ENCODE measurements around the gene G3BP2. TPM values are rescaled to one million over a fixed set of nuclear protein-coding genes. Genes with fewer than 3 reads are reported as not detected.

G3BP2 gene
- total and polyA plus RNA-seq, 11 donors: 13.0 to 126 (median 82.0) TPM

DNA sequence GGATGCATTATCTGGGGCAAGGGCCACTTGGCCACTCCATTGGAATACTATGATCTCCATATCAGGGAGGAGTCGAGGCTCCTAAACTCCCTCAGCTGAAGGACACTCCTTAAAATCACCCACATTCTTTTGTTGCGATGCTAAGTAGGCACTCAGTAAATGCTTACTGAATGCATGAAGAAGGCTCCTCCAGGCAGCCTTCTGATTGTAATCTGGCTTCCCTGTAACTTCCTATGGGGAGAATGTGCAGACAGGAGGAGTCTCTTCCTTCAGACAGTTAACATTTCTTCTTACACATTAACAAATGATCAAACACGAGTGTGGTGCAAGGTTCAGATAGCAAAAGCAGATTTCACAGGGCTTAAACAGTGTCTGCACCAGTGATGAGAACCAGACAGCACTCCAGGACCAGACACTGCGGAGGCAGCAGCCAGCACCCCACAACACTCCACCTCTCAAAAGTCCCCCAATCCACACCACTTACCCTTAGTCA is 29.8 kb upstream of the G3BP2 start:
- no peak for ATAC-seq
- Histone ChIP-seq H3K4me3 (no peak overlapping the region), H3K27ac (no peak overlapping the region), H3K27me3 (no peaks in the 10 kb centered on the region), H3K36me3 (no peaks in the 10 kb centered on the region), H3K4me1 (peaks cover 0 to 10% (median 0%) of the 10 kb centered on the region in 12 donors), H3K9me3 (no peaks in the 10 kb centered on the region)
- WGBS, 4 donors: 49 to 68% (median 63%) methylated on average over 4 of the region's 4 CpGs
- TF ChIP-seq CTCF (IDR thresholded peaks at IDR 0.05): no peak
- no peak for TF ChIP-seq POLR2A (IDR thresholded peaks at IDR 0.05)
- DNase-seq: no peak
- intact Hi-C loops (cut with DNase I): no loop called here

GRCh38 chr4:75699299-75699698 is 26.1 kb upstream of the G3BP2 start:
- no peaks in the 10 kb centered on the region for H3K9me3 ChIP-seq
- WGBS, 4 donors: 0 to 2% (median 1%) methylated on average over 1 of the region's 1 CpG
- H3K27ac ChIP-seq: peak overlapping the region in 1 of 12 donors; percentile 86
- H3K36me3 ChIP-seq: peaks cover 0 to 6% (median 0%) of the 10 kb centered on the region in 9 donors
- peaks cover 0 to 20% (median 1%) of the 10 kb centered on the region in 12 donors for H3K4me1 ChIP-seq
- intact Hi-C loops (cut with DNase I): no loop called here
- no peaks in the 10 kb centered on the region for H3K27me3 ChIP-seq
- H3K4me3 ChIP-seq: no peak overlapping the region
- ATAC-seq (no peak), DNase-seq (no peak)
- no peak for TF ChIP-seq POLR2A (IDR thresholded peaks at IDR 0.05)
- TF ChIP-seq CTCF (IDR thresholded peaks at IDR 0.05): no peak

DNA sequence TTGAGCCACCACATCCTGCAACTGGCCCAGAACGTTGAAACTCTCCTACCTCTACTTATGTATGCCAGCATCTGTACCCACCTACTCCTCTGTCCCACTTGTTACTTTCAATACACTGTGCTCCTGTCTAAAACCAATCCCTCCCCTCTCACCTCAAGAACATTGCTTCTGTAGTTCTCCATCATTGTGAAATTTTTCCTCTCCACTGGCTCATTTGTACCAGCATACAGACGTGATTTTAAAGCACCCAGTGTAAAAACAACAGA is 25.7 kb upstream of the G3BP2 start:
- 74 to 83% (median 79%) methylated on average over 2 of the region's 2 CpGs for WGBS, 4 donors
- DNase-seq (no peak), ATAC-seq (no peak)
- no peak for TF ChIP-seq CTCF (IDR thresholded peaks at IDR 0.05)
- no peak for TF ChIP-seq POLR2A (IDR thresholded peaks at IDR 0.05)
- H3K9me3 ChIP-seq: no peaks in the 10 kb centered on the region
- H3K4me3 ChIP-seq: peak overlapping the region in 1 of 12 donors; percentile 8
- intact Hi-C loops (cut with DNase I): no loop called here
- peak overlapping the region in 1 of 12 donors; percentile 86 for H3K27ac ChIP-seq
- peaks cover 0 to 20% (median 1%) of the 10 kb centered on the region in 12 donors for H3K4me1 ChIP-seq
- no peaks in the 10 kb centered on the region for H3K27me3 ChIP-seq
- H3K36me3 ChIP-seq: peaks cover 0 to 10% (median 0%) of the 10 kb centered on the region in 9 donors

DNA sequence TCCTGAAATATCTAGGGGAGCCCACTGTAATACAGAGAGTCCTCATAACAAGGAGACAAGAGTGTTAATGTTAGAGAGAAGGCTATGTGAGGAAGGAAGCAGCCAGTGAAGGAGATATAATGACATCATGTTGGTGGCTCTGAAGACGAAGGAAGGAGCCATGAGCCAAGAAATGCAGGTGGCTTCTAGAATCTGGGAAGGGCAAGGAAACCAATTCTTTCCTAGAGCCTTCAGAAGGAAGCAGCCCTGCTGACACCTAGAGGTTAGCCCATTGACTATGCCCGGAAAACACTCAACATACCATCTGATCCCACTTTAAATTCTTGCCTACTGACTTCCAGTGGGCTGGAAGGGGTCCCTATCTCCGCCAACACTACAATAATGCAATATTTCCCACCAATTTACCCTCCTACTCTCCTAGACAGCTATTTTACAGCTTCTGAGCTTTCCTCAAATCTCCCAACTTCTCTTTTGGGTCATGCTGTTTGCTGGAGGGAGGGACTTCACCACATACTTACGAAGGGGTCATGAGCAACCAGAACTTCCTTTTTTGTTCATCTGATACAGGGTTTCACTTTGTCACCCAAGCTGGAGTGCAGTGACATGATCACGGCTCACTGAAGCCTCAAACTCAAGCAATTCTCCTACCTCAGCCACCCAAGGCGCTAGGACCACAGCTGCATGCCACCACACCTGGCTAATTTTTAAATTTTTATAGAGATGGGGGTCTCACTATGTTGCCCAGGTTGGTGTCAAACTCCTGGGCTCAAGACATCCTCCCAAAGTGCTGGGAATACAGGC is 25.2 kb upstream of the G3BP2 start:
- Histone ChIP-seq H3K9me3 (no peaks in the 10 kb centered on the region), H3K27ac (peak overlapping the region in 2 of 12 donors; percentile 14 to 86), H3K36me3 (peaks cover 0 to 10% (median 0%) of the 10 kb centered on the region in 9 donors), H3K27me3 (no peaks in the 10 kb centered on the region), H3K4me3 (peak overlapping the region in 1 of 12 donors; percentile 8), H3K4me1 (peaks cover 0 to 20% (median 1%) of the 10 kb centered on the region in 12 donors)
- TF ChIP-seq POLR2A (IDR thresholded peaks at IDR 0.05) (no peak), CTCF (IDR thresholded peaks at IDR 0.05) (no peak)
- ATAC-seq (peak in 1 of 4 donors; percentile 41), DNase-seq (no peak)
- WGBS, 4 donors: 63 to 78% (median 71%) methylated on average over 6 of the region's 6 CpGs
- intact Hi-C loops (cut with DNase I): no loop called here

All from heart left ventricle (tissue), 16 donors.